CD4-positive, alpha-beta T cell (primary cell): ENCODE results near the gene S100P. TPM values are rescaled to one million over a fixed set of nuclear protein-coding genes. Genes with fewer than 3 reads are reported as not detected.
"Not testable (repeated sequence)": the region's sequence is repeated elsewhere in the genome, so short reads cannot be mapped to it uniquely, and the experiment has no call there.

Source experiments
- ATAC-seq: fragments of 200-7000 bp; cut with Tn5 transposase; one replicate; pipeline ENCODE4 v1.10.0; 2022; ENCODE audit warnings: mild to moderate bottlenecking; ENCODE audit not compliant: poor library complexity
- CTCF ChIA-PET: fragments of 350-600 bp; sonication (Branson Sonifier 250); formaldehyde crosslinking; loops from one replicate; lab custom pipeline; 2021; ENCODE audit warnings: antibody characterized with exemption, inconsistent platforms; lab: Charles Lee
- POLR2A ChIA-PET: fragments of 350-600 bp; sonication (Branson Sonifier 250); formaldehyde crosslinking; loops from one replicate; lab custom pipeline; 2021; ENCODE audit warnings: antibody characterized with exemption, inconsistent platforms; lab: Charles Lee
- DNase-seq, 14 experiments: peaks; one replicate each; pipeline ENCODE4 v3.0.0-alpha.2; 2013 to 2020; ENCODE audit warnings: mixed read lengths in 2 of 14
- H3K27ac ChIP-seq, 2 donors: one replicate each; pipeline versions ENCODE4 v1.5.1 to v1.7.0; 2013; ENCODE audit warnings: low read length in 2 of 2, low read depth in 1 of 2, mild to moderate bottlenecking in 1 of 2
- H3K27me3 ChIP-seq, 2 experiments: 1 replicate in 1 of 2; 2 replicates in 1 of 2; pipeline versions ENCODE4 v1.6.1 to v1.7.0; 2013; ENCODE audit warnings: low read length in 2 of 2, control low read depth in 1 of 2, mild to moderate bottlenecking in 1 of 2, moderate library complexity in 1 of 2; ENCODE audit not compliant: insufficient read depth in 2 of 2, control insufficient read depth in 1 of 2
- H3K36me3 ChIP-seq: one replicate; pipeline ENCODE4 v1.6.1; 2013; ENCODE audit warnings: low read length, control low read depth; ENCODE audit not compliant: insufficient read depth
- H3K4me1 ChIP-seq: one replicate; pipeline ENCODE4 v1.6.1; 2013; ENCODE audit warnings: low read length, control low read depth; ENCODE audit not compliant: insufficient read depth
- H3K4me3 ChIP-seq: one replicate; pipeline ENCODE4 v1.5.1; 2013; ENCODE audit warnings: mild to moderate bottlenecking, low read length, moderate library complexity
- H3K9me3 ChIP-seq, 2 experiments: 1 replicate in 1 of 2; 2 replicates in 1 of 2; pipeline versions ENCODE4 v1.6.1 to v1.7.0; 2013; ENCODE audit warnings: low read length in 2 of 2, mild to moderate bottlenecking in 2 of 2, control low read depth in 1 of 2, moderate library complexity in 1 of 2; ENCODE audit not compliant: control insufficient read depth in 1 of 2, insufficient read depth in 1 of 2
- H3K27ac Mint-ChIP-seq: one replicate; pipeline ENCODE4 v1.8.0; 2020; ENCODE audit warnings: mixed read lengths
- H3K27me3 Mint-ChIP-seq: one replicate; pipeline ENCODE4 v1.8.0; 2021; ENCODE audit warnings: mixed read lengths
- H3K36me3 Mint-ChIP-seq: one replicate; pipeline ENCODE4 v1.8.0; 2021; ENCODE audit warnings: low read depth, mixed read lengths
- H3K4me1 Mint-ChIP-seq: one replicate; pipeline ENCODE4 v1.8.0; 2021; ENCODE audit warnings: low read depth, mixed read lengths
- H3K4me3 Mint-ChIP-seq: one replicate; pipeline ENCODE4 v1.8.0; 2020; ENCODE audit warnings: mild to moderate bottlenecking, mixed read lengths
- H3K9me3 Mint-ChIP-seq: one replicate; pipeline ENCODE4 v1.8.0; 2020; ENCODE audit warnings: mixed read lengths
- intact Hi-C, 2 experiments: fragments of 100-400 bp; cut with DNase I in 1 of 2; cut with micrococcal nuclease in 1 of 2; formaldehyde crosslinking; loops; one replicate each; pipeline versions ENCODE4 v1.15.1 to v1.9.0; 2023 to 2025; cut with DNase I, micrococcal nuclease
- total RNA-seq, 174 experiments: library from RNA in 2 of 174; stranded (reverse) in 2 of 174; gene quantifications; one replicate each; pipeline ENCODE4 v1.2.3 and lab custom pipeline; 2021 to 2026
- TF ChIP-seq, protein P1 (sequence below): fragments of 200-600 bp; IDR thresholded peaks from one replicate; pipeline ENCODE4 v1.8.0; 2022; ENCODE audit warnings: antibody characterized with exemption, mild to moderate bottlenecking

S100P gene
- total RNA-seq, 2 experiments from 2014 or later = 0.58 to 2.8 TPM

DNA sequence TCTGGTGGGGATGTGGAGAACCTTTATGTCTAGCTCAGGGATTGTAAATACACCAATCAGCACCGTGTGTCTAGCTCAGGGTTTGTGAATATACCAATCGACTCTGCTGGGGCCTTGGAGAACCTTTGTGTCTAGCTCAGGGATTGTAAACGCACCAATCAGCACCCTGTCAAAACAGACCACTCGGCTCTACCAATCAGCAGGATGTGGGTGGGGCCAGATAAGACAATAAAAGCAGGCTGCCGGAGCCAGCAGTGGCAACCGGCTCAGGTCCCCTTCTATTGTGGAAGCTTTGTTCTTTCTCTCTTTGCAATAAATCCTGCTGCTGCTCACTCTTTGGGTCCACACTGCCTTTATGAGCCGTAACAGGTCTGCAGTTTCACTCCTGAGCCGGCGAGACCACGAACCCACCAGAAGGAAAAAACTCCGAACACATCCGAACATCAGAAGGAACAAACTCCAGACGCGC, 20.5 kb upstream of the S100P start:
- H3K27me3 Mint-ChIP-seq, H3K9me3 Mint-ChIP-seq, H3K9me3 ChIP-seq, H3K27me3 ChIP-seq: not testable (repeated sequence)
- peak; percentile 8 for ATAC-seq
- H3K27ac Mint-ChIP-seq = peak overlapping the region; percentile 96
- CTCF ChIA-PET = interaction anchor here (0.9 to 4.1 kb wide), 6 partner anchors 9 to 201 kb away, joined by 3 to 74 read pairs (median 31); partner anchors contain the start of genes BLOC1S4 and MRFAP1L1
- DNase-seq = peak in 13 of 14 experiments; percentile 19 to 67 (median 52)
- POLR2A ChIA-PET = interaction anchor here (0.9 to 7.5 kb wide), 18 partner anchors 9 to 395 kb away, joined by 3 to 245 read pairs (median 14); partner anchors contain the start of genes BLOC1S4, GRPEL1, MAN2B2 and MRFAP1
- H3K36me3 Mint-ChIP-seq = peaks cover 52% of the 10 kb centered on the region
- peak overlapping the region; percentile 97 for H3K4me3 Mint-ChIP-seq
- H3K4me3 ChIP-seq = peak overlapping the region; percentile 64
- H3K4me1 Mint-ChIP-seq = peaks cover 43% of the 10 kb centered on the region
- H3K4me1 ChIP-seq = peaks cover 47% of the 10 kb centered on the region
- intact Hi-C loops = loop anchor here (1.0 to 10.0 kb wide), 2 partner anchors 109 to 112 kb away; partner anchors contain the start of gene KIAA0232 (in 2 of the 2)
- H3K36me3 ChIP-seq = peaks cover 28% of the 10 kb centered on the region
- peak overlapping the region; percentile 72 to 76 for H3K27ac ChIP-seq

DNA sequence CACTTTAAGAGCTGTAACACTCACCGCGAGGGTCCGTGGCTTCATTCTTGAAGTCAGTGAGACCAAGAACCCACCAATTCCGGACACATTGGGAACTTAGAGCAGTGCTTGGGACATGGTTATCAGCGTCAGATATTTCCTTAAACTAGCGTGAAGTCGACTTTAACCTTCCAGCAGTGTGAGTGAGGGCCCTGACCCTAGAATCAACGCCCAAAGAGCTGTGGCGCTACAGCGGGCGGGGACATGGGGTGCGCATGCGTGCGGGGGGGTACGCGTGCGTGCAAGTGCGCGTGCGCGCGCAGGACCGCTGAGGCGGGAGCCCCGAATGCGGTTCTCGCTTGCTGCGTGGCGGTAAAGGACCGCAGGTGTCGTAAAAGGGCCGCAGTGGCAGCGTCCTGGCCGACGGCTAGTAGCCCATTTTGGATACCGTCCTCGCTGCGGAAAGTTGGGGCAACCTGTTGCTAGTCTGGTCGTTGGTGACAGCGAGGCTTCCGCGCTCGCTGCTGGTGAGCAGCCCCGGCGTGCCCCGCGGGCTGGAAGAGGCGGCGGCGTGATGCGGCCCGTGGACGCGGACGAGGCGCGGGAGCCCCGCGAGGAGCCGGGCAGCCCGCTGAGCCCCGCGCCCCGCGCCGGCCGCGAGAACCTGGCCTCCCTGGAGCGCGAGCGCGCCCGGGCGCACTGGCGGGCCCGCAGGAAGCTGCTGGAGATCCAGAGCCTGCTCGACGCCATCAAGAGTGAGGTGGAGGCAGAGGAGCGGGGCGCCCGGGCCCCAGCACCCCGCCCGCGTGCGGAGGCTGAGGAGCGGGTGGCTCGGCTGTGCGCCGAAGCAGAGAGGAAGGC, 19.8 kb upstream of the S100P start:
- Mint-ChIP-seq H3K27me3 (no peaks in the 10 kb centered on the region), H3K4me1 (peaks cover 50% of the 10 kb centered on the region), H3K9me3 (no peaks in the 10 kb centered on the region), H3K36me3 (peaks cover 59% of the 10 kb centered on the region), H3K27ac (peak overlapping the region; percentile 96), H3K4me3 (peak overlapping the region; percentile 97)
- peaks cover 25% of the 10 kb centered on the region for H3K36me3 ChIP-seq
- H3K4me3 ChIP-seq = peak overlapping the region; percentile 64
- H3K27ac ChIP-seq = peak overlapping the region; percentile 72 to 76
- DNase-seq (peak; percentile 87 to 99 (median 94)), ATAC-seq (peak; percentile 82)
- H3K9me3 ChIP-seq = peaks cover 0 to 3% of the 10 kb centered on the region in 2 experiments
- intact Hi-C loops = loop anchor here (1.0 to 10.0 kb wide), 9 partner anchors 15 to 200 kb away; partner anchors contain the start of genes BLOC1S4 (in 2 of the 2), KIAA0232 (in 2 of the 2), MRFAP1L1 (in 2 of the 2) and MRFAP1 (in 1 of the 2)
- TF ChIP-seq, protein P1, sequence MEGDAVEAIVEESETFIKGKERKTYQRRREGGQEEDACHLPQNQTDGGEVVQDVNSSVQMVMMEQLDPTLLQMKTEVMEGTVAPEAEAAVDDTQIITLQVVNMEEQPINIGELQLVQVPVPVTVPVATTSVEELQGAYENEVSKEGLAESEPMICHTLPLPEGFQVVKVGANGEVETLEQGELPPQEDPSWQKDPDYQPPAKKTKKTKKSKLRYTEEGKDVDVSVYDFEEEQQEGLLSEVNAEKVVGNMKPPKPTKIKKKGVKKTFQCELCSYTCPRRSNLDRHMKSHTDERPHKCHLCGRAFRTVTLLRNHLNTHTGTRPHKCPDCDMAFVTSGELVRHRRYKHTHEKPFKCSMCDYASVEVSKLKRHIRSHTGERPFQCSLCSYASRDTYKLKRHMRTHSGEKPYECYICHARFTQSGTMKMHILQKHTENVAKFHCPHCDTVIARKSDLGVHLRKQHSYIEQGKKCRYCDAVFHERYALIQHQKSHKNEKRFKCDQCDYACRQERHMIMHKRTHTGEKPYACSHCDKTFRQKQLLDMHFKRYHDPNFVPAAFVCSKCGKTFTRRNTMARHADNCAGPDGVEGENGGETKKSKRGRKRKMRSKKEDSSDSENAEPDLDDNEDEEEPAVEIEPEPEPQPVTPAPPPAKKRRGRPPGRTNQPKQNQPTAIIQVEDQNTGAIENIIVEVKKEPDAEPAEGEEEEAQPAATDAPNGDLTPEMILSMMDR = no peak
- ChIA-PET POLR2A (interaction anchor here (0.6 to 7.5 kb wide), 27 partner anchors 10 to 415 kb away, joined by 3 to 245 read pairs (median 10); partner anchors contain the start of genes BLOC1S4, GRPEL1, MAN2B2 and MRFAP1), CTCF (interaction anchor here (0.6 to 4.1 kb wide), 16 partner anchors 10 to 397 kb away, joined by 3 to 74 read pairs (median 16); partner anchors contain the start of genes BLOC1S4, KIAA0232, MRFAP1 and MRFAP1L1)
- H3K27me3 ChIP-seq = no peaks in the 10 kb centered on the region
- H3K4me1 ChIP-seq = peaks cover 53% of the 10 kb centered on the region

DNA sequence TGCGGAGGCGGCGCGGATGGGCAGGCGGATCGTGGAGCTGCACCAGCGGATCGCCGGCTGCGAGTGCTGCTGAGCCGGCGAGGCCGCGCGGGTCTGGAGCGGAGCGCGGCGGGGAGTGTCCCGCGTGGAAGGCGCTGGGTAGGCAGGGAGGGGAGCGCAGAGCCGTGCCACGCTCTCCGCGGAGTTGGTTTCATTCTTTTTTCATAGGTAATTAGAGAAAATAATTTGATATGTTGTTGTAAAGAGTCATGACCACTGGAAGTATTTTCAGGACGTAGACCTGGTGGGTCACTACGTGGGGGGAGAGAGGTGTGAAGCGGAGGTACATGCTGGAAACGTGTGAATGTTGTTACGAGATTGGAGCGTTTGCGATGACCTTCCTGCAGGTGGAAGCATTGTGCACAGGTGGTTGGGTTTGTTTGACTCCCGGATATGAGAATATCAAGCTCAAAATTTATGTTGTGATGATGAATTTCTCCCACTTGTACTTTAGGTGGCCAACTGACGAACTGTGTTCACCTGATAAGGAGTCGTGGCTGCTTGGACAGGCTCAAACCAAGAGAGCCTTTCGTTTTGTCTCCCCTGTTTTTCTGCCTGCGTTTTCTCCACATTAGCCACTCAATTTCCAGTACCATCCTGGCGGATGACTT, 19.1 kb upstream of the S100P start:
- peak; percentile 54 to 90 (median 63) for DNase-seq
- peak overlapping the region; percentile 2 to 76 for H3K27ac ChIP-seq
- Mint-ChIP-seq H3K27me3 (no peaks in the 10 kb centered on the region), H3K36me3 (peaks cover 64% of the 10 kb centered on the region), H3K9me3 (no peaks in the 10 kb centered on the region), H3K4me3 (peak overlapping the region; percentile 97), H3K27ac (peak overlapping the region; percentile 96), H3K4me1 (peaks cover 55% of the 10 kb centered on the region)
- peak overlapping the region; percentile 64 for H3K4me3 ChIP-seq
- peaks cover 0 to 10% of the 10 kb centered on the region in 2 experiments for H3K9me3 ChIP-seq
- H3K36me3 ChIP-seq = peaks cover 23% of the 10 kb centered on the region
- TF ChIP-seq, protein P1 = peak; percentile 78
- ATAC-seq = peak; percentile 57
- ChIA-PET CTCF (interaction anchor here (0.6 to 4.1 kb wide), 23 partner anchors 9 to 396 kb away, joined by 3 to 74 read pairs (median 4); partner anchors contain the start of genes BLOC1S4, KIAA0232, MRFAP1 and MRFAP1L1), POLR2A (interaction anchor here (0.6 to 7.5 kb wide), 27 partner anchors 10 to 415 kb away, joined by 3 to 245 read pairs (median 12); partner anchors contain the start of genes BLOC1S4, GRPEL1, MAN2B2 and MRFAP1)
- H3K27me3 ChIP-seq = no peaks in the 10 kb centered on the region
- peaks cover 57% of the 10 kb centered on the region for H3K4me1 ChIP-seq
- intact Hi-C loops = loop anchor here (1.0 to 10.0 kb wide), 8 partner anchors 14 to 200 kb away; partner anchors contain the start of genes BLOC1S4 (in 2 of the 2), MRFAP1L1 (in 2 of the 2), KIAA0232 (in 1 of the 2) and MRFAP1 (in 1 of the 2)
